ENCODE data around the gene IQGAP1. TPM values are rescaled to one million over a fixed set of nuclear protein-coding genes. Genes with fewer than 3 reads are reported as not detected.

The IQGAP1 gene
- total RNA-seq, 1 donor from 2014 or later, result 61.1 TPM

DNA sequence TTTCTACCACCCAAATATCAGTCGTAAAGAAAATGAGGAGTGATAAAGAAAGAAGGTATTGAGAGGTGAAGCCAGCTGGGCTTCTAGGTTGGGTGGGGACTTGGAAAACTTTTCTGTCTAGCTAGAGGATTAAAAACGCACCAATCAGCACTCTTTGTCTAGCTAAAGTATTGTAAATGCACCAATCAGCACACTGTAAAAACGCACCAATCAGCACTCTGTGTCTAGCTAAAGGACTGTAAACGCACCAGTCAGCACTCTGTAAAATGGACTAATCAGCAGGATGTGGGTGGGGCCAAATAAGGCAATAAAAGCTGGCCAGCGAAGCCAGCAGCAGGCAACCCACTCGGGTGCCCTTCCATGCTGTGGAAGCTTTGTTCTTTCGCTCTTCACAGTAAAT is 13.0 kb upstream of the IQGAP1 start:
- peaks cover 6% of the 10 kb centered on the region for H3K36me3 Mint-ChIP-seq (ENCODE audit: unreplicated experiment)
- TF ChIP-seq, protein P1, sequence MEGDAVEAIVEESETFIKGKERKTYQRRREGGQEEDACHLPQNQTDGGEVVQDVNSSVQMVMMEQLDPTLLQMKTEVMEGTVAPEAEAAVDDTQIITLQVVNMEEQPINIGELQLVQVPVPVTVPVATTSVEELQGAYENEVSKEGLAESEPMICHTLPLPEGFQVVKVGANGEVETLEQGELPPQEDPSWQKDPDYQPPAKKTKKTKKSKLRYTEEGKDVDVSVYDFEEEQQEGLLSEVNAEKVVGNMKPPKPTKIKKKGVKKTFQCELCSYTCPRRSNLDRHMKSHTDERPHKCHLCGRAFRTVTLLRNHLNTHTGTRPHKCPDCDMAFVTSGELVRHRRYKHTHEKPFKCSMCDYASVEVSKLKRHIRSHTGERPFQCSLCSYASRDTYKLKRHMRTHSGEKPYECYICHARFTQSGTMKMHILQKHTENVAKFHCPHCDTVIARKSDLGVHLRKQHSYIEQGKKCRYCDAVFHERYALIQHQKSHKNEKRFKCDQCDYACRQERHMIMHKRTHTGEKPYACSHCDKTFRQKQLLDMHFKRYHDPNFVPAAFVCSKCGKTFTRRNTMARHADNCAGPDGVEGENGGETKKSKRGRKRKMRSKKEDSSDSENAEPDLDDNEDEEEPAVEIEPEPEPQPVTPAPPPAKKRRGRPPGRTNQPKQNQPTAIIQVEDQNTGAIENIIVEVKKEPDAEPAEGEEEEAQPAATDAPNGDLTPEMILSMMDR (IDR thresholded peaks at IDR 0.05; ENCODE audit: partially characterized antibody, unreplicated experiment), result no peak
- DNase-seq, result no peak
- no peak overlapping the region for H3K27ac Mint-ChIP-seq (ENCODE audit: unreplicated experiment)
- peaks cover 2% of the 10 kb centered on the region for H3K27me3 Mint-ChIP-seq (ENCODE audit: unreplicated experiment)
- no peak overlapping the region for H3K4me3 Mint-ChIP-seq (ENCODE audit: unreplicated experiment)
- H3K9me3 Mint-ChIP-seq (ENCODE audit: unreplicated experiment), result peaks cover 4% of the 10 kb centered on the region
- H3K4me1 Mint-ChIP-seq (ENCODE audit: low read depth, unreplicated experiment), result no peaks in the 10 kb centered on the region

- no peak overlapping the region for H3K27ac Mint-ChIP-seq (ENCODE audit: unreplicated experiment)
- H3K4me1 Mint-ChIP-seq (ENCODE audit: low read depth, unreplicated experiment), result no peaks in the 10 kb centered on the region
- TF ChIP-seq, protein P1 (IDR thresholded peaks at IDR 0.05; ENCODE audit: partially characterized antibody, unreplicated experiment), result no peak
- H3K9me3 Mint-ChIP-seq (ENCODE audit: unreplicated experiment), result peaks cover 6% of the 10 kb centered on the region
- H3K4me3 Mint-ChIP-seq (ENCODE audit: unreplicated experiment), result no peak overlapping the region
- no peak for DNase-seq
- H3K27me3 Mint-ChIP-seq (ENCODE audit: unreplicated experiment), result peaks cover 2% of the 10 kb centered on the region
- H3K36me3 Mint-ChIP-seq (ENCODE audit: unreplicated experiment), result peaks cover 6% of the 10 kb centered on the region
These were observed 11.3 kb upstream of the IQGAP1 start for GRCh38 chr15:90376789-90377188.

GRCh38 chr15:90379263-90379662 is 8.8 kb upstream of the IQGAP1 start:
- Mint-ChIP-seq H3K9me3 (ENCODE audit: unreplicated experiment) (peaks cover 6% of the 10 kb centered on the region), H3K36me3 (ENCODE audit: unreplicated experiment) (peaks cover 6% of the 10 kb centered on the region), H3K27ac (ENCODE audit: unreplicated experiment) (no peak overlapping the region), H3K27me3 (ENCODE audit: unreplicated experiment) (peaks cover 2% of the 10 kb centered on the region), H3K4me3 (ENCODE audit: unreplicated experiment) (no peak overlapping the region), H3K4me1 (ENCODE audit: low read depth, unreplicated experiment) (no peaks in the 10 kb centered on the region)
- TF ChIP-seq, protein P1 (IDR thresholded peaks at IDR 0.05; ENCODE audit: partially characterized antibody, unreplicated experiment), result no peak
- no peak for DNase-seq

- H3K4me3 Mint-ChIP-seq (ENCODE audit: unreplicated experiment), result no peak overlapping the region
- H3K27me3 Mint-ChIP-seq (ENCODE audit: unreplicated experiment), result no peaks in the 10 kb centered on the region
- no peaks in the 10 kb centered on the region for H3K4me1 Mint-ChIP-seq (ENCODE audit: low read depth, unreplicated experiment)
- TF ChIP-seq, protein P1 (IDR thresholded peaks at IDR 0.05; ENCODE audit: partially characterized antibody, unreplicated experiment), result no peak
- H3K27ac Mint-ChIP-seq (ENCODE audit: unreplicated experiment), result no peak overlapping the region
- no peak for DNase-seq
- H3K36me3 Mint-ChIP-seq (ENCODE audit: unreplicated experiment), result peaks cover 7% of the 10 kb centered on the region
- H3K9me3 Mint-ChIP-seq (ENCODE audit: unreplicated experiment), result peaks cover 3% of the 10 kb centered on the region
These were observed 6.5 kb upstream of the IQGAP1 start for GRCh38 chr15:90381515-90381914.

- no peaks in the 10 kb centered on the region for H3K27me3 Mint-ChIP-seq (ENCODE audit: unreplicated experiment)
- H3K4me1 Mint-ChIP-seq (ENCODE audit: low read depth, unreplicated experiment), result no peaks in the 10 kb centered on the region
- H3K27ac Mint-ChIP-seq (ENCODE audit: unreplicated experiment), result no peak overlapping the region
- no peak overlapping the region for H3K4me3 Mint-ChIP-seq (ENCODE audit: unreplicated experiment)
- TF ChIP-seq, protein P1 (IDR thresholded peaks at IDR 0.05; ENCODE audit: partially characterized antibody, unreplicated experiment), result no peak
- peaks cover 11% of the 10 kb centered on the region for H3K36me3 Mint-ChIP-seq (ENCODE audit: unreplicated experiment)
- peaks cover 5% of the 10 kb centered on the region for H3K9me3 Mint-ChIP-seq (ENCODE audit: unreplicated experiment)
- DNase-seq, result no peak
These were observed 5.7 kb upstream of the IQGAP1 start for GRCh38 chr15:90382320-90382719.

All from glutamatergic neuron (in vitro differentiated cells).